Natural killer cell (primary cell): ENCODE data around the gene RYR3. TPM values are rescaled to one million over a fixed set of nuclear protein-coding genes. Genes with fewer than 3 reads are reported as not detected.

Experiments used
- ATAC-seq, 3 donors: fragments of 150-1000 bp in 2 of 3; fragments of 200-7000 bp in 1 of 3; cut with Tn5 transposase; 1 replicate in 1 of 3; 2 replicates in 2 of 3; pipeline ENCODE4 v1.10.0; 2021; ENCODE audit warnings: mild to moderate bottlenecking in 2 of 3, moderate library complexity in 2 of 3
- DNase-seq, 2 donors: peaks; one replicate each; pipeline versions ENCODE4 v3.0.0 to v3.0.0-alpha.2; 2013 to 2021; ENCODE audit warnings: mixed read lengths in 1 of 2
- H3K27ac ChIP-seq: one replicate; pipeline ENCODE4 v1.5.1; 2013; ENCODE audit warnings: mild to moderate bottlenecking, low read length
- H3K27me3 ChIP-seq: one replicate; pipeline ENCODE4 v1.6.1; 2013; ENCODE audit warnings: low read length; ENCODE audit not compliant: control insufficient read depth, insufficient read depth
- H3K36me3 ChIP-seq: one replicate; pipeline ENCODE4 v1.6.1; 2013; ENCODE audit warnings: low read length; ENCODE audit not compliant: control insufficient read depth, insufficient read depth
- H3K4me1 ChIP-seq: one replicate; pipeline ENCODE4 v1.6.1; 2013; ENCODE audit warnings: low read length; ENCODE audit not compliant: control insufficient read depth, insufficient read depth
- H3K4me3 ChIP-seq: one replicate; pipeline ENCODE4 v1.5.1; 2013; ENCODE audit warnings: low read length
- H3K9me3 ChIP-seq: one replicate; pipeline ENCODE4 v1.6.1; 2013; ENCODE audit warnings: low read length; ENCODE audit not compliant: control insufficient read depth, insufficient read depth
- H3K27ac Mint-ChIP-seq, 2 donors: one replicate each; pipeline ENCODE4 v1.8.0; 2022; ENCODE audit warnings: mild to moderate bottlenecking in 2 of 2, mixed read lengths in 2 of 2, moderate library complexity in 1 of 2
- H3K27me3 Mint-ChIP-seq, 2 donors: one replicate each; pipeline ENCODE4 v1.8.0; 2022; ENCODE audit warnings: low read depth in 2 of 2, mixed read lengths in 2 of 2
- H3K36me3 Mint-ChIP-seq: one replicate; pipeline ENCODE4 v1.8.0; 2022; ENCODE audit warnings: mixed read lengths
- H3K4me1 Mint-ChIP-seq, 2 donors: one replicate each; pipeline ENCODE4 v1.8.0; 2022; ENCODE audit warnings: mixed read lengths in 2 of 2
- H3K4me3 Mint-ChIP-seq: one replicate; pipeline ENCODE4 v1.8.0; 2022; ENCODE audit warnings: mild to moderate bottlenecking, moderate library complexity, mixed read lengths
- H3K9me3 Mint-ChIP-seq, 2 donors: one replicate each; pipeline ENCODE4 v1.8.0; 2022; ENCODE audit warnings: mixed read lengths in 2 of 2
- CTCF ChIP-seq: fragments of 200-600 bp; IDR thresholded peaks from one replicate; pipeline ENCODE4 v1.8.0; 2022; ENCODE audit warnings: antibody characterized with exemption
- WGBS: methylation state at CpG from one replicate; pipeline ENCODE4 v1.1.7; 2013; ENCODE audit warnings: missing lambda C conversion rate; ENCODE audit not compliant: insufficient coverage; 5-methylcytosine and 5-hydroxymethylcytosine counted together
- intact Hi-C: fragments of 100-400 bp; cut with micrococcal nuclease; formaldehyde crosslinking; loops from one replicate; pipeline ENCODE4 v1.14.2; 2022
- total RNA-seq, 4 donors: library from RNA; stranded (reverse); fragments of 120-200 nt in 1 of 4; gene quantifications; one replicate each; pipeline versions ENCODE4 v1.2.3 to v1.2.4, GENCODE V29; 2013 to 2022

RYR3 gene
- total RNA-seq, 3 donors from 2014 or later (not counting 1 experiment from before 2014, with no cell fraction given) = 0.09 to 6.2 TPM; not detected in 1

GRCh38 chr15:33313491-33313890 is 2.7 kb downstream of the RYR3 start:
- peaks cover 49 to 67% of the 10 kb centered on the region in 2 donors for H3K27me3 Mint-ChIP-seq
- no peaks in the 10 kb centered on the region for H3K4me1 ChIP-seq
- H3K4me3 Mint-ChIP-seq = no peak overlapping the region
- H3K36me3 Mint-ChIP-seq = no peaks in the 10 kb centered on the region
- H3K9me3 ChIP-seq = no peaks in the 10 kb centered on the region
- DNase-seq (no peak), ATAC-seq (no peak)
- no peak overlapping the region for H3K27ac Mint-ChIP-seq
- H3K36me3 ChIP-seq = no peaks in the 10 kb centered on the region
- no peak for TF ChIP-seq CTCF
- H3K9me3 Mint-ChIP-seq = no peaks in the 10 kb centered on the region
- H3K27ac ChIP-seq = no peak overlapping the region
- WGBS = no CpG with 5 or more reads among the region's 1 CpG
- H3K4me1 Mint-ChIP-seq = peaks cover 0 to 5% of the 10 kb centered on the region in 2 donors
- peaks cover 8% of the 10 kb centered on the region for H3K27me3 ChIP-seq
- H3K4me3 ChIP-seq = no peak overlapping the region
- intact Hi-C loops = no loop called here

GRCh38 chr15:33314069-33314468 is 3.3 kb downstream of the RYR3 start:
- TF ChIP-seq CTCF = no peak
- Histone ChIP-seq H3K27ac (no peak overlapping the region), H3K9me3 (no peaks in the 10 kb centered on the region), H3K27me3 (peaks cover 8% of the 10 kb centered on the region), H3K36me3 (no peaks in the 10 kb centered on the region), H3K4me1 (no peaks in the 10 kb centered on the region), H3K4me3 (no peak overlapping the region)
- Mint-ChIP-seq H3K9me3 (no peaks in the 10 kb centered on the region), H3K27me3 (peaks cover 50 to 67% of the 10 kb centered on the region in 2 donors), H3K36me3 (no peaks in the 10 kb centered on the region), H3K4me3 (no peak overlapping the region), H3K4me1 (peaks cover 0 to 5% of the 10 kb centered on the region in 2 donors), H3K27ac (no peak overlapping the region)
- intact Hi-C loops = no loop called here
- ATAC-seq (no peak), DNase-seq (no peak)
- WGBS = 83% methylated on average over 5 of the region's 5 CpGs

GRCh38 chr15:33315044-33315443 is 4.3 kb downstream of the RYR3 start:
- DNase-seq (no peak), ATAC-seq (no peak)
- no peak overlapping the region for H3K4me3 ChIP-seq
- Mint-ChIP-seq H3K27ac (no peak overlapping the region), H3K36me3 (no peaks in the 10 kb centered on the region), H3K4me3 (no peak overlapping the region), H3K9me3 (no peaks in the 10 kb centered on the region), H3K27me3 (peaks cover 42 to 58% of the 10 kb centered on the region in 2 donors), H3K4me1 (peaks cover 0 to 5% of the 10 kb centered on the region in 2 donors)
- intact Hi-C loops = no loop called here
- H3K4me1 ChIP-seq = no peaks in the 10 kb centered on the region
- TF ChIP-seq CTCF = no peak
- H3K27me3 ChIP-seq = peaks cover 2% of the 10 kb centered on the region
- H3K36me3 ChIP-seq = no peaks in the 10 kb centered on the region
- H3K9me3 ChIP-seq = no peaks in the 10 kb centered on the region
- 96% methylated on average over 7 of the region's 7 CpGs for WGBS
- no peak overlapping the region for H3K27ac ChIP-seq

GRCh38 chr15:33317896-33318295 is 7.1 kb downstream of the RYR3 start:
- Histone ChIP-seq H3K36me3 (no peaks in the 10 kb centered on the region), H3K9me3 (no peaks in the 10 kb centered on the region), H3K4me3 (no peak overlapping the region), H3K4me1 (no peaks in the 10 kb centered on the region), H3K27ac (no peak overlapping the region), H3K27me3 (peaks cover 2% of the 10 kb centered on the region)
- H3K4me3 Mint-ChIP-seq = no peak overlapping the region
- H3K4me1 Mint-ChIP-seq = no peaks in the 10 kb centered on the region
- no peak for TF ChIP-seq CTCF
- no peak overlapping the region for H3K27ac Mint-ChIP-seq
- DNase-seq (no peak), ATAC-seq (no peak)
- H3K27me3 Mint-ChIP-seq = peaks cover 24 to 41% of the 10 kb centered on the region in 2 donors
- intact Hi-C loops = no loop called here
- H3K36me3 Mint-ChIP-seq = no peaks in the 10 kb centered on the region
- H3K9me3 Mint-ChIP-seq = no peaks in the 10 kb centered on the region
